GM12878 (cell line): Measurements from ENCODE around the gene BIRC7.

Experiments used
- HDAC2 ChIP-seq: fragments of 200-600 bp; sonication (generic); IDR thresholded peaks from 2 replicates; pipeline ENCODE4 v1.6.1; 2017
- POLR2A ChIP-seq: IDR thresholded peaks from 2 replicates; pipeline ENCODE4 v1.6.1; 2011; ENCODE audit warnings: low read depth, mild to moderate bottlenecking, low read length
- RFX5 ChIP-seq: IDR thresholded peaks from 2 replicates; pipeline ENCODE4 v1.6.1; 2011; ENCODE audit warnings: low read depth, low read length, improper control_type of control experiment
- TCF3 ChIP-seq: IDR thresholded peaks from 2 replicates; pipeline ENCODE4 v1.6.1; 2012; ENCODE audit warnings: low read depth, mild to moderate bottlenecking, low read length, borderline replicate concordance; ENCODE audit not compliant: insufficient read depth
- YY1 ChIP-seq: IDR thresholded peaks from 2 replicates; pipeline ENCODE4 v1.6.1; 2011; ENCODE audit warnings: low read depth, mild to moderate bottlenecking, low read length
- TF ChIP-seq, protein P1 (sequence below), 3 experiments: IDR thresholded peaks in 2 of 3; conservative IDR thresholded peaks in 1 of 3; 2 replicates each; pipeline ENCODE4 v1.5.1; 2011; ENCODE audit warnings: low read depth in 3 of 3, low read length in 3 of 3, mild to moderate bottlenecking in 3 of 3, control low read depth in 2 of 3, moderate library complexity in 2 of 3, inconsistent platforms in 1 of 3, mixed read lengths in 1 of 3; ENCODE audit not compliant: control insufficient read depth in 2 of 3, insufficient read depth in 1 of 3; ENCODE audit errors: extremely low read depth in 1 of 3
- TF ChIP-seq, protein P2 (sequence below): fragments of 450-650 bp; formaldehyde crosslinking; IDR thresholded peaks from 2 replicates; pipeline ENCODE4 v1.4.0; 2020; ENCODE audit warnings: mild to moderate bottlenecking, moderate library complexity

DNA sequence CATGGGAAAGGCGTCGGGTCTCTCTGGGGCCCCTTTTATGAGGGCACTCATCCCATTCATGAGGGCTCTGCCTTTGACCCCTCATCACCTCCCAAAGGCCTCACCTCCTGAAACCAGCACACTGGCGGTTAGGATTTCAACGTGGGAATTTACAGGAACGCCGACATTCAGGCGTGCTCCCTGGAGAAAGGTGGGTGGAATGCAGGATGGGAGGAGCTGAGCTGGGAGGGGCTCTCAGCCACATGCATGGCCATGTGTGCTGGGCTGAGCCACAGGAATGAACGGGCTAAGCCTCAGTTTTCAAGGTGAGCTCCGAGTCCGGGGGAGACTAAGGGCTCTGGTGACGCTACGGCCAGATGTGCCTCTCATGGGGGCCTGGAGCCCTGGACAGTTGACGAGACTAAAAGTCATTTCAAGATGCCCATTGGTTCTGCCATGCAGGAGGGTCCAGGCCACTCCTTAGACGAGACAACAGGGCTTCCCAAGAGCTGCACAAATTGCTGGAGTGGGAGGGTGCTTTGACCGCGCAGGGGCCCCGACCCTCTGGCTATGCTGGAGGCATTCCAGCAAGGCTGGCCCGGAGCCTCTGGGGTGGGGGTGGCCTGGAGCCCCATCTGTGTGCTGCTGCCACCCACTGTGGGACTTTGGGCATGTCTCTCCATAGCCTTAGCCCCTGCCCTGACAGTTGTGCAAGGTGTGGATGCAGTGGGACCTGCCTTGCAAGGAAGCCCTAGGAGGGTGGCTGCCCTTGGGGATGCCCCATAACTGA lies 33.1 kb downstream of the BIRC7 start:
- TF ChIP-seq RFX5 (no peak), POLR2A (no peak), TCF3 (no peak), YY1 (no peak), HDAC2 (no peak)
- TF ChIP-seq, protein P1, sequence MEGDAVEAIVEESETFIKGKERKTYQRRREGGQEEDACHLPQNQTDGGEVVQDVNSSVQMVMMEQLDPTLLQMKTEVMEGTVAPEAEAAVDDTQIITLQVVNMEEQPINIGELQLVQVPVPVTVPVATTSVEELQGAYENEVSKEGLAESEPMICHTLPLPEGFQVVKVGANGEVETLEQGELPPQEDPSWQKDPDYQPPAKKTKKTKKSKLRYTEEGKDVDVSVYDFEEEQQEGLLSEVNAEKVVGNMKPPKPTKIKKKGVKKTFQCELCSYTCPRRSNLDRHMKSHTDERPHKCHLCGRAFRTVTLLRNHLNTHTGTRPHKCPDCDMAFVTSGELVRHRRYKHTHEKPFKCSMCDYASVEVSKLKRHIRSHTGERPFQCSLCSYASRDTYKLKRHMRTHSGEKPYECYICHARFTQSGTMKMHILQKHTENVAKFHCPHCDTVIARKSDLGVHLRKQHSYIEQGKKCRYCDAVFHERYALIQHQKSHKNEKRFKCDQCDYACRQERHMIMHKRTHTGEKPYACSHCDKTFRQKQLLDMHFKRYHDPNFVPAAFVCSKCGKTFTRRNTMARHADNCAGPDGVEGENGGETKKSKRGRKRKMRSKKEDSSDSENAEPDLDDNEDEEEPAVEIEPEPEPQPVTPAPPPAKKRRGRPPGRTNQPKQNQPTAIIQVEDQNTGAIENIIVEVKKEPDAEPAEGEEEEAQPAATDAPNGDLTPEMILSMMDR (IDR thresholded peaks at IDR 0.05 in 2 of 3, conservative IDR thresholded peaks at IDR 0.05 in 1 of 3; ENCODE audit: control insufficient read depth in 2 of 3, extremely low read depth in 1 of 3, insufficient read depth in 1 of 3, low read depth in 3 of 3, low read length in 3 of 3), result no peak
- TF ChIP-seq, protein P2, sequence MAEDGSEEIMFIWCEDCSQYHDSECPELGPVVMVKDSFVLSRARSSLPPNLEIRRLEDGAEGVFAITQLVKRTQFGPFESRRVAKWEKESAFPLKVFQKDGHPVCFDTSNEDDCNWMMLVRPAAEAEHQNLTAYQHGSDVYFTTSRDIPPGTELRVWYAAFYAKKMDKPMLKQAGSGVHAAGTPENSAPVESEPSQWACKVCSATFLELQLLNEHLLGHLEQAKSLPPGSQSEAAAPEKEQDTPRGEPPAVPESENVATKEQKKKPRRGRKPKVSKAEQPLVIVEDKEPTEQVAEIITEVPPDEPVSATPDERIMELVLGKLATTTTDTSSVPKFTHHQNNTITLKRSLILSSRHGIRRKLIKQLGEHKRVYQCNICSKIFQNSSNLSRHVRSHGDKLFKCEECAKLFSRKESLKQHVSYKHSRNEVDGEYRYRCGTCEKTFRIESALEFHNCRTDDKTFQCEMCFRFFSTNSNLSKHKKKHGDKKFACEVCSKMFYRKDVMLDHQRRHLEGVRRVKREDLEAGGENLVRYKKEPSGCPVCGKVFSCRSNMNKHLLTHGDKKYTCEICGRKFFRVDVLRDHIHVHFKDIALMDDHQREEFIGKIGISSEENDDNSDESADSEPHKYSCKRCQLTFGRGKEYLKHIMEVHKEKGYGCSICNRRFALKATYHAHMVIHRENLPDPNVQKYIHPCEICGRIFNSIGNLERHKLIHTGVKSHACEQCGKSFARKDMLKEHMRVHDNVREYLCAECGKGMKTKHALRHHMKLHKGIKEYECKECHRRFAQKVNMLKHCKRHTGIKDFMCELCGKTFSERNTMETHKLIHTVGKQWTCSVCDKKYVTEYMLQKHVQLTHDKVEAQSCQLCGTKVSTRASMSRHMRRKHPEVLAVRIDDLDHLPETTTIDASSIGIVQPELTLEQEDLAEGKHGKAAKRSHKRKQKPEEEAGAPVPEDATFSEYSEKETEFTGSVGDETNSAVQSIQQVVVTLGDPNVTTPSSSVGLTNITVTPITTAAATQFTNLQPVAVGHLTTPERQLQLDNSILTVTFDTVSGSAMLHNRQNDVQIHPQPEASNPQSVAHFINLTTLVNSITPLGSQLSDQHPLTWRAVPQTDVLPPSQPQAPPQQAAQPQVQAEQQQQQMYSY, result no peak
